ENCODE data around the gene BRSK1.

The BRSK1 gene

GRCh38 chr19:55272142-55272541 lies 11.7 kb upstream of the BRSK1 start:
- H3K4me1 ChIP-seq (ENCODE audit: control extremely low read depth in 1 of 4, control insufficient read depth in 4 of 4, insufficient read depth in 4 of 4, low read length in 3 of 4), result no peaks in the 10 kb centered on the region
- 98% methylated on average over 17 of the region's 18 CpGs for WGBS (ENCODE audit: insufficient coverage)
- DNase-seq, result no peak
- H3K9me3 ChIP-seq (ENCODE audit: control extremely low read depth in 1 of 5, control insufficient read depth in 4 of 5, insufficient read depth in 2 of 5, low read depth in 1 of 5, low read length in 4 of 5), result no peaks in the 10 kb centered on the region
- POLR2A ChIA-PET, result no interaction called here
- no peak overlapping the region for H3K4me3 ChIP-seq (ENCODE audit: control insufficient read depth in 1 of 7, extremely low read depth in 1 of 7, insufficient read depth in 4 of 7, low read depth in 2 of 7, low read length in 6 of 7)
- H3K27ac ChIP-seq (ENCODE audit: insufficient read depth in 1 of 2, low read depth in 1 of 2, low read length in 2 of 2, poor library complexity in 1 of 2, severe bottlenecking in 2 of 2), result no peak overlapping the region
- no peaks in the 10 kb centered on the region for H3K27me3 ChIP-seq (replicated peaks in 2 of 5; ENCODE audit: control insufficient read depth in 4 of 5, insufficient read depth in 5 of 5, low read length in 4 of 5)
- H3K36me3 ChIP-seq (ENCODE audit: control insufficient read depth in 4 of 4, insufficient read depth in 4 of 4, low read length in 3 of 4), result peaks cover 7 to 48% (median 35%) of the 10 kb centered on the region in 4 experiments
- CTCF ChIA-PET, result no interaction called here

GRCh38 chr19:55273978-55274707 lies 9.7 kb upstream of the BRSK1 start:
- Histone ChIP-seq H3K27me3 (replicated peaks in 2 of 5; ENCODE audit: control insufficient read depth in 4 of 5, insufficient read depth in 5 of 5, low read length in 4 of 5) (no peaks in the 10 kb centered on the region), H3K9me3 (ENCODE audit: control extremely low read depth in 1 of 5, control insufficient read depth in 4 of 5, insufficient read depth in 2 of 5, low read depth in 1 of 5, low read length in 4 of 5) (no peaks in the 10 kb centered on the region), H3K27ac (ENCODE audit: insufficient read depth in 1 of 2, low read depth in 1 of 2, low read length in 2 of 2, poor library complexity in 1 of 2, severe bottlenecking in 2 of 2) (no peak overlapping the region), H3K4me3 (ENCODE audit: control insufficient read depth in 1 of 7, extremely low read depth in 1 of 7, insufficient read depth in 4 of 7, low read depth in 2 of 7, low read length in 6 of 7) (no peak overlapping the region), H3K4me1 (ENCODE audit: control extremely low read depth in 1 of 4, control insufficient read depth in 4 of 4, insufficient read depth in 4 of 4, low read length in 3 of 4) (peaks cover 0 to 3% (median 1%) of the 10 kb centered on the region in 4 experiments), H3K36me3 (ENCODE audit: control insufficient read depth in 4 of 4, insufficient read depth in 4 of 4, low read length in 3 of 4) (peaks cover 7 to 52% (median 35%) of the 10 kb centered on the region in 4 experiments)
- WGBS (ENCODE audit: insufficient coverage), result 99% methylated on average over 21 of the region's 36 CpGs
- ChIA-PET CTCF (no interaction called here), POLR2A (no interaction called here)
- DNase-seq, result no peak

- no peak overlapping the region for H3K4me3 ChIP-seq (ENCODE audit: control insufficient read depth in 1 of 7, extremely low read depth in 1 of 7, insufficient read depth in 4 of 7, low read depth in 2 of 7, low read length in 6 of 7)
- peaks cover 7 to 40% (median 29%) of the 10 kb centered on the region in 4 experiments for H3K36me3 ChIP-seq (ENCODE audit: control insufficient read depth in 4 of 4, insufficient read depth in 4 of 4, low read length in 3 of 4)
- ChIA-PET CTCF (interaction anchor here (0.9 to 2.2 kb wide), 2 partner anchors 15 to 18 kb away, joined by 3 to 9 read pairs; no protein-coding TSS in a partner anchor), POLR2A (no interaction called here)
- H3K27ac ChIP-seq (ENCODE audit: insufficient read depth in 1 of 2, low read depth in 1 of 2, low read length in 2 of 2, poor library complexity in 1 of 2, severe bottlenecking in 2 of 2), result no peak overlapping the region
- H3K4me1 ChIP-seq (ENCODE audit: control extremely low read depth in 1 of 4, control insufficient read depth in 4 of 4, insufficient read depth in 4 of 4, low read length in 3 of 4), result peaks cover 0 to 16% (median 13%) of the 10 kb centered on the region in 4 experiments
- no peaks in the 10 kb centered on the region for H3K9me3 ChIP-seq (ENCODE audit: control extremely low read depth in 1 of 5, control insufficient read depth in 4 of 5, insufficient read depth in 2 of 5, low read depth in 1 of 5, low read length in 4 of 5)
- no peaks in the 10 kb centered on the region for H3K27me3 ChIP-seq (replicated peaks in 2 of 5; ENCODE audit: control insufficient read depth in 4 of 5, insufficient read depth in 5 of 5, low read length in 4 of 5)
- WGBS (ENCODE audit: insufficient coverage), result 86% methylated on average over 7 of the region's 17 CpGs
- DNase-seq, result no peak
Observed at GRCh38 chr19:55275851-55276719, 7.7 kb upstream of the BRSK1 start.

- no peak overlapping the region for H3K4me3 ChIP-seq (ENCODE audit: control insufficient read depth in 1 of 7, extremely low read depth in 1 of 7, insufficient read depth in 4 of 7, low read depth in 2 of 7, low read length in 6 of 7)
- H3K27ac ChIP-seq (ENCODE audit: insufficient read depth in 1 of 2, low read depth in 1 of 2, low read length in 2 of 2, poor library complexity in 1 of 2, severe bottlenecking in 2 of 2), result no peak overlapping the region
- peaks cover 4 to 40% (median 26%) of the 10 kb centered on the region in 4 experiments for H3K36me3 ChIP-seq (ENCODE audit: control insufficient read depth in 4 of 4, insufficient read depth in 4 of 4, low read length in 3 of 4)
- H3K9me3 ChIP-seq (ENCODE audit: control extremely low read depth in 1 of 5, control insufficient read depth in 4 of 5, insufficient read depth in 2 of 5, low read depth in 1 of 5, low read length in 4 of 5), result no peaks in the 10 kb centered on the region
- POLR2A ChIA-PET, result no interaction called here
- no peak for DNase-seq
- peaks cover 0 to 22% (median 17%) of the 10 kb centered on the region in 4 experiments for H3K4me1 ChIP-seq (ENCODE audit: control extremely low read depth in 1 of 4, control insufficient read depth in 4 of 4, insufficient read depth in 4 of 4, low read length in 3 of 4)
- H3K27me3 ChIP-seq (replicated peaks in 2 of 5; ENCODE audit: control insufficient read depth in 4 of 5, insufficient read depth in 5 of 5, low read length in 4 of 5), result no peaks in the 10 kb centered on the region
- 93% methylated on average over 11 of the region's 15 CpGs for WGBS (ENCODE audit: insufficient coverage)
- CTCF ChIA-PET, result interaction anchor here (1.9 to 2.2 kb wide), 4 partner anchors 11 to 17 kb away, joined by 5 to 11 read pairs (median 8); partner anchors contain the start of gene PPP6R1
Observed at GRCh38 chr19:55276720-55277430, 6.9 kb upstream of the BRSK1 start.

GRCh38 chr19:55277494-55277893 lies 6.3 kb upstream of the BRSK1 start:
- DNase-seq, result no peak
- 96% methylated on average over 13 of the region's 17 CpGs for WGBS (ENCODE audit: insufficient coverage)
- no peaks in the 10 kb centered on the region for H3K27me3 ChIP-seq (replicated peaks in 2 of 5; ENCODE audit: control insufficient read depth in 4 of 5, insufficient read depth in 5 of 5, low read length in 4 of 5)
- no peak overlapping the region for H3K4me3 ChIP-seq (ENCODE audit: control insufficient read depth in 1 of 7, extremely low read depth in 1 of 7, insufficient read depth in 4 of 7, low read depth in 2 of 7, low read length in 6 of 7)
- CTCF ChIA-PET, result interaction anchor here (0.8 to 4.2 kb wide), 8 partner anchors 10 to 75 kb away, joined by 3 to 24 read pairs (median 6); partner anchors contain the start of genes KMT5C and PPP6R1
- no peak overlapping the region for H3K27ac ChIP-seq (ENCODE audit: insufficient read depth in 1 of 2, low read depth in 1 of 2, low read length in 2 of 2, poor library complexity in 1 of 2, severe bottlenecking in 2 of 2)
- peaks cover 0 to 36% (median 22%) of the 10 kb centered on the region in 4 experiments for H3K36me3 ChIP-seq (ENCODE audit: control insufficient read depth in 4 of 4, insufficient read depth in 4 of 4, low read length in 3 of 4)
- POLR2A ChIA-PET, result no interaction called here
- no peaks in the 10 kb centered on the region for H3K9me3 ChIP-seq (ENCODE audit: control extremely low read depth in 1 of 5, control insufficient read depth in 4 of 5, insufficient read depth in 2 of 5, low read depth in 1 of 5, low read length in 4 of 5)
- peaks cover 0 to 22% (median 17%) of the 10 kb centered on the region in 4 experiments for H3K4me1 ChIP-seq (ENCODE audit: control extremely low read depth in 1 of 4, control insufficient read depth in 4 of 4, insufficient read depth in 4 of 4, low read length in 3 of 4)

GRCh38 chr19:55278391-55279135 lies 5.2 kb upstream of the BRSK1 start:
- H3K4me3 ChIP-seq (ENCODE audit: control insufficient read depth in 1 of 7, extremely low read depth in 1 of 7, insufficient read depth in 4 of 7, low read depth in 2 of 7, low read length in 6 of 7), result peak overlapping the region in 1 of 7 experiments; percentile 91
- peaks cover 0 to 24% (median 19%) of the 10 kb centered on the region in 4 experiments for H3K4me1 ChIP-seq (ENCODE audit: control extremely low read depth in 1 of 4, control insufficient read depth in 4 of 4, insufficient read depth in 4 of 4, low read length in 3 of 4)
- DNase-seq, result no peak
- peaks cover 0 to 28% (median 15%) of the 10 kb centered on the region in 4 experiments for H3K36me3 ChIP-seq (ENCODE audit: control insufficient read depth in 4 of 4, insufficient read depth in 4 of 4, low read length in 3 of 4)
- peaks cover 0 to 3% (median 0%) of the 10 kb centered on the region in 5 experiments for H3K27me3 ChIP-seq (replicated peaks in 2 of 5; ENCODE audit: control insufficient read depth in 4 of 5, insufficient read depth in 5 of 5, low read length in 4 of 5)
- POLR2A ChIA-PET, result interaction anchor here (0.5 kb wide), 1 partner anchor 48 kb away, joined by 5 read pairs; no protein-coding TSS in a partner anchor
- CTCF ChIA-PET, result interaction anchor here (0.8 to 4.2 kb wide), 8 partner anchors 9 to 76 kb away, joined by 3 to 24 read pairs (median 6); partner anchors contain the start of genes KMT5C and PPP6R1
- WGBS (ENCODE audit: insufficient coverage), result 95% methylated on average over 8 of the region's 13 CpGs
- H3K27ac ChIP-seq (ENCODE audit: insufficient read depth in 1 of 2, low read depth in 1 of 2, low read length in 2 of 2, poor library complexity in 1 of 2, severe bottlenecking in 2 of 2), result peak overlapping the region in 1 of 2 experiments; percentile 93
- H3K9me3 ChIP-seq (ENCODE audit: control extremely low read depth in 1 of 5, control insufficient read depth in 4 of 5, insufficient read depth in 2 of 5, low read depth in 1 of 5, low read length in 4 of 5), result no peaks in the 10 kb centered on the region
